IMR-90 (cell line): Measurements from ENCODE around the gene IL17REL. TPM values are rescaled to one million over a fixed set of nuclear protein-coding genes. Genes with fewer than 3 reads are reported as not detected.

Experiments
- ATAC-seq: fragments of 200-7000 bp; cut with Tn5 transposase; 2 replicates; pipeline ENCODE4 v1.9.1; 2020; ENCODE audit warnings: low read depth, mild to moderate bottlenecking, moderate library complexity
- BruUV-seq: library from RNA; stranded (reverse); fragments of 400-500 nt; replicated peaks from 2 replicates; lab custom pipeline; 2021; lab: Mats Ljungman, UMichigan
- CTCF ChIA-PET: fragments of 300-600 bp; formaldehyde crosslinking; extraction: SDS; loops from one replicate; lab custom pipeline; 2021; ENCODE audit warnings: antibody characterized with exemption; lab: Yijun Ruan, JAX
- POLR2A ChIA-PET: fragments of 300-600 bp; sonication (Branson Sonifier 250); formaldehyde crosslinking; loops from one replicate; lab custom pipeline; 2022; ENCODE audit warnings: antibody characterized with exemption; ENCODE audit not compliant: unreplicated experiment; lab: Charles Lee
- DNase-seq: peaks from one replicate; pipeline ENCODE4 v3.0.0; 2013
- H2AFZ ChIP-seq: replicated peaks from 2 replicates; pipeline ENCODE3; 2013; ENCODE audit warnings: low read length, mild to moderate bottlenecking; ENCODE audit not compliant: poor library complexity
- H2AK5ac ChIP-seq: 2 replicates; pipeline ENCODE4 v1.6.1; 2013; ENCODE audit warnings: low read depth, low read length, inconsistent platforms
- H2AK9ac ChIP-seq: replicated peaks from 2 replicates; pipeline ENCODE3; 2013; ENCODE audit warnings: mild to moderate bottlenecking, low read depth, low read length, moderate library complexity; ENCODE audit not compliant: poor library complexity
- H2BK120ac ChIP-seq: 2 replicates; pipeline ENCODE4 v1.6.1; 2013; ENCODE audit warnings: low read depth, low read length, inconsistent platforms
- H2BK15ac ChIP-seq: 3 replicates; pipeline ENCODE4 v1.6.1; 2013; ENCODE audit warnings: low read depth, low read length, inconsistent platforms
- H2BK20ac ChIP-seq: 2 replicates; pipeline ENCODE4 v1.6.1; 2013; ENCODE audit warnings: low read depth, mild to moderate bottlenecking, inconsistent platforms, low read length, moderate library complexity
- H2BK5ac ChIP-seq: 2 replicates; pipeline ENCODE4 v1.6.1; 2013; ENCODE audit warnings: mild to moderate bottlenecking, low read depth, low read length, inconsistent platforms; ENCODE audit not compliant: poor library complexity, severe bottlenecking
- H3K14ac ChIP-seq: replicated peaks from 2 replicates; pipeline ENCODE4 v1.6.1; 2013; ENCODE audit warnings: low read depth, low read length, inconsistent platforms
- H3K18ac ChIP-seq: 2 replicates; pipeline ENCODE4 v1.6.1; 2013; ENCODE audit warnings: low read depth, low read length, control low read depth
- H3K23ac ChIP-seq: 2 replicates; pipeline ENCODE4 v1.6.1; 2013; ENCODE audit warnings: low read depth, low read length, inconsistent platforms
- H3K27ac ChIP-seq: 2 replicates; pipeline ENCODE4 v1.5.1; 2013; ENCODE audit warnings: mild to moderate bottlenecking, control low read depth, low read length; ENCODE audit not compliant: insufficient read depth
- H3K27me3 ChIP-seq: 2 replicates; pipeline ENCODE4 v1.6.1; 2013; ENCODE audit warnings: low read length; ENCODE audit not compliant: control insufficient read depth, insufficient read depth
- H3K36me3 ChIP-seq: 2 replicates; pipeline ENCODE4 v1.6.1; 2013; ENCODE audit warnings: low read length, mixed read lengths; ENCODE audit not compliant: control insufficient read depth, insufficient read depth
- H3K4ac ChIP-seq: 2 replicates; pipeline ENCODE4 v1.6.1; 2013; ENCODE audit warnings: low read depth, low read length, inconsistent platforms
- H3K4me1 ChIP-seq: 2 replicates; pipeline ENCODE4 v1.6.1; 2013; ENCODE audit warnings: low read length, mixed read lengths; ENCODE audit not compliant: control insufficient read depth, insufficient read depth
- H3K4me2 ChIP-seq: 2 replicates; pipeline ENCODE4 v1.6.1; 2013; ENCODE audit warnings: low read depth, mild to moderate bottlenecking, control low read depth, low read length, moderate library complexity
- H3K4me3 ChIP-seq: 2 replicates; pipeline ENCODE4 v1.5.1; 2013; ENCODE audit warnings: low read depth, mild to moderate bottlenecking, control low read depth, low read length, moderate library complexity; ENCODE audit not compliant: insufficient read depth
- H3K56ac ChIP-seq: 2 replicates; pipeline ENCODE4 v1.6.1; 2013; ENCODE audit warnings: low read length, inconsistent platforms; ENCODE audit not compliant: insufficient read depth; ENCODE audit errors: extremely low read depth
- H3K79me1 ChIP-seq, 2 experiments: 2 replicates each; pipeline ENCODE4 v1.6.1; 2013; ENCODE audit warnings: low read length in 2 of 2, inconsistent platforms in 1 of 2, low read depth in 1 of 2
- H3K9ac ChIP-seq: 2 replicates; pipeline ENCODE4 v1.6.1; 2013; ENCODE audit warnings: low read depth, low read length, control low read depth
- H3K9me1 ChIP-seq: 2 replicates; pipeline ENCODE4 v1.6.1; 2013; ENCODE audit warnings: low read length, inconsistent platforms; ENCODE audit not compliant: insufficient read depth
- H3K9me3 ChIP-seq: 2 replicates; pipeline ENCODE4 v1.6.1; 2013; ENCODE audit warnings: low read length; ENCODE audit not compliant: control insufficient read depth, insufficient read depth
- H4K20me1 ChIP-seq: 2 replicates; pipeline ENCODE4 v1.6.1; 2013; ENCODE audit warnings: low read length, inconsistent platforms; ENCODE audit not compliant: insufficient read depth
- H4K5ac ChIP-seq: 2 replicates; pipeline ENCODE4 v1.6.1; 2013; ENCODE audit warnings: mild to moderate bottlenecking, low read depth, low read length, control low read depth
- H4K8ac ChIP-seq, 2 experiments: 2 replicates each; pipeline ENCODE4 v1.6.1; 2013; ENCODE audit warnings: low read depth in 2 of 2, low read length in 2 of 2, control low read depth in 1 of 2, inconsistent platforms in 1 of 2
- H4K91ac ChIP-seq: 2 replicates; pipeline ENCODE4 v1.6.1; 2013; ENCODE audit warnings: low read depth, low read length, inconsistent platforms; ENCODE audit not compliant: insufficient read depth
- BHLHE40 ChIP-seq: fragments of 150-350 bp; IDR thresholded peaks from 2 replicates; pipeline ENCODE4 v1.6.1; 2016; ENCODE audit warnings: mild to moderate bottlenecking, low read depth, low read length
- CHD1 ChIP-seq: IDR thresholded peaks from 2 replicates; pipeline ENCODE4 v1.6.1; 2012; ENCODE audit warnings: low read depth, low read length, improper control_type of control experiment
- CTCF ChIP-seq: conservative IDR thresholded peaks from 2 replicates; pipeline ENCODE4 v1.5.1; 2012; ENCODE audit warnings: mild to moderate bottlenecking, low read depth, low read length, improper control_type of control experiment
- ELK1 ChIP-seq: fragments of 150-350 bp; IDR thresholded peaks from 2 replicates; pipeline ENCODE4 v1.6.1; 2016; ENCODE audit warnings: low read depth, mild to moderate bottlenecking, low read length, moderate library complexity, borderline replicate concordance
- FOS ChIP-seq: fragments of 150-350 bp; IDR thresholded peaks from 2 replicates; pipeline ENCODE4 v1.6.1; 2016; ENCODE audit warnings: low read depth, low read length
- MAFK ChIP-seq: IDR thresholded peaks from 2 replicates; pipeline ENCODE4 v1.6.1; 2012; ENCODE audit warnings: low read depth, low read length, improper control_type of control experiment
- MAZ ChIP-seq: IDR thresholded peaks from 2 replicates; pipeline ENCODE4 v1.6.1; 2012; ENCODE audit warnings: low read depth, mild to moderate bottlenecking, low read length, improper control_type of control experiment, moderate library complexity, borderline replicate concordance
- MXI1 ChIP-seq: IDR thresholded peaks from 2 replicates; pipeline ENCODE4 v1.6.1; 2012; ENCODE audit warnings: low read depth, mild to moderate bottlenecking, low read length, moderate library complexity, borderline replicate concordance
- NFE2L2 ChIP-seq: fragments of 150-350 bp; IDR thresholded peaks from 2 replicates; pipeline ENCODE4 v1.6.1; 2016; ENCODE audit warnings: low read depth, mild to moderate bottlenecking, low read length
- POLR2A ChIP-seq: IDR thresholded peaks from 2 replicates; pipeline ENCODE4 v1.6.1; 2012; ENCODE audit warnings: mild to moderate bottlenecking, low read depth, low read length
- RAD21 ChIP-seq: IDR thresholded peaks from 2 replicates; pipeline ENCODE4 v1.6.1; 2012; ENCODE audit warnings: low read length, improper control_type of control experiment
- RCOR1 ChIP-seq: IDR thresholded peaks from 2 replicates; pipeline ENCODE4 v1.6.1; 2012; ENCODE audit warnings: mild to moderate bottlenecking, low read length, improper control_type of control experiment; ENCODE audit not compliant: insufficient replicate concordance
- RFX5 ChIP-seq: IDR thresholded peaks from 2 replicates; pipeline ENCODE4 v1.8.0; 2012; ENCODE audit warnings: low read depth, mild to moderate bottlenecking, low read length, moderate library complexity
- SMC3 ChIP-seq: fragments of 150-350 bp; IDR thresholded peaks from 2 replicates; pipeline ENCODE4 v1.6.1; 2016; ENCODE audit warnings: low read depth, mild to moderate bottlenecking, antibody characterized with exemption, low read length, moderate library complexity
- USF2 ChIP-seq: fragments of 150-350 bp; IDR thresholded peaks from 2 replicates; pipeline ENCODE4 v1.6.1; 2017; ENCODE audit warnings: mild to moderate bottlenecking, antibody characterized with exemption, low read length, low read depth
- WGBS, 2 experiments: methylation state at CpG; one replicate each; pipeline versions ENCODE4 v1.1.5 to v1.1.7; 2013; ENCODE audit warnings: missing lambda C conversion rate in 2 of 2; ENCODE audit not compliant: insufficient read length in 1 of 2; ENCODE audit errors: extremely low coverage in 2 of 2; 5-methylcytosine and 5-hydroxymethylcytosine counted together
- dilution Hi-C: fragments of 300-500 bp; cut with HindIII; formaldehyde crosslinking; loops from one replicate; pipeline ENCODE4 v1.14.3; 2018; ENCODE audit warnings: low sequenced_read_pairs; ENCODE audit not compliant: unreplicated experiment
- in situ Hi-C: fragments of 300-500 bp; cut with MboI; formaldehyde crosslinking; loops from 3 replicates; pipeline ENCODE4 v1.14.3; 2019; ENCODE audit warnings: low sequenced_read_pairs, inconsistent platforms, mixed read lengths
- intact Hi-C: fragments of 100-400 bp; cut with micrococcal nuclease; formaldehyde crosslinking; loops from 2 replicates; pipeline ENCODE4 v1.10.0; 2022
- polyA plus RNA-seq, 3 experiments: library from polyadenylated mRNA; depleted of rRNA; stranded (reverse); fragments of >200 nt; gene quantifications; 2 replicates each; pipeline ENCODE4 v1.2.3, GENCODE V29; 2012; ENCODE audit warnings: low replicate concordance in 1 of 3
- total RNA-seq: library from RNA; depleted of rRNA; stranded (reverse); fragments of >200 nt; gene quantifications from 2 replicates; pipeline ENCODE4 v1.2.3, GENCODE V29; 2012

The IL17REL gene
- total and polyA plus RNA-seq, 2 of the 4 experiments (the other 2 are of a cell fraction) = not detected

GRCh38 chr22:50004918-50005317 is 7.6 kb downstream of the IL17REL start (continued):
- TF ChIP-seq CTCF = no peak

GRCh38 chr22:50002791-50003190 is 9.8 kb downstream of the IL17REL start:
- H3K4me1 ChIP-seq = peaks cover 2% of the 10 kb centered on the region; the same call in 1 of the 2 replicates
- H3K4ac ChIP-seq = no peak overlapping the region
- H3K4me3 ChIP-seq = no peak overlapping the region
- intact Hi-C loops (no loop called here), in situ Hi-C loops (no loop called here), dilution Hi-C loops (no loop called here)
- H4K5ac ChIP-seq = no peak overlapping the region
- H4K91ac ChIP-seq = no peak overlapping the region
- H3K9me1 ChIP-seq = peaks cover 4% of the 10 kb centered on the region; the same call in 1 of the 2 replicates
- no peak overlapping the region for H2BK15ac ChIP-seq
- no peaks in the 10 kb centered on the region for H4K20me1 ChIP-seq
- H3K9ac ChIP-seq = no peak overlapping the region
- no peaks in the 10 kb centered on the region for H3K36me3 ChIP-seq
- peak; percentile 27 for DNase-seq
- no peak overlapping the region for H2BK20ac ChIP-seq
- H2AFZ ChIP-seq = no peak overlapping the region
- H3K27me3 ChIP-seq = peaks cover 22% of the 10 kb centered on the region
- H3K9me3 ChIP-seq = no peaks in the 10 kb centered on the region
- no peak overlapping the region for H3K18ac ChIP-seq
- H2AK5ac ChIP-seq = no peak overlapping the region
- no TSS peak for BruUV-seq
- ChIA-PET CTCF (interaction anchor here (2.6 kb wide), 1 partner anchor 28 kb away, joined by 7 read pairs; no protein-coding TSS in a partner anchor), POLR2A (no interaction called here)
- H3K23ac ChIP-seq = no peak overlapping the region
- H3K4me2 ChIP-seq = no peak overlapping the region
- no peaks in the 10 kb centered on the region for H3K79me1 ChIP-seq
- 55% methylated on average over 5 of the region's 7 CpGs; no CpG with 5 or more reads in 1 of the 2 experiments for WGBS, 2 experiments
- no peak overlapping the region for H3K14ac ChIP-seq
- no peak overlapping the region for H2BK120ac ChIP-seq
- no peak overlapping the region for H3K56ac ChIP-seq
- H2BK5ac ChIP-seq = no peak overlapping the region
- no peak overlapping the region for H2AK9ac ChIP-seq
- no peak overlapping the region for H4K8ac ChIP-seq
- ATAC-seq = no peak
- H3K27ac ChIP-seq = no peak overlapping the region
- TF ChIP-seq MAZ (no peak), RAD21 (no peak), RFX5 (no peak), RCOR1 (no peak), USF2 (no peak), BHLHE40 (no peak), NFE2L2 (no peak), MAFK (no peak), SMC3 (no peak), POLR2A (no peak), CHD1 (no peak), FOS (no peak), MXI1 (no peak), ELK1 (no peak)
